Neuron (in vitro differentiated cells): ENCODE results near the gene PISD.
A peak's percentile ranks its signal among the peaks of the same experiment; 100 is the strongest.

Experiments used
- H2AFZ ChIP-seq: one replicate; pipeline ENCODE4 v1.6.1; 2013; ENCODE audit warnings: low read depth, mild to moderate bottlenecking, inconsistent platforms, low read length, moderate library complexity
- H3K27me3 ChIP-seq: one replicate; pipeline ENCODE4 v1.6.1; 2013; ENCODE audit warnings: low read length; ENCODE audit not compliant: insufficient read depth
- H3K36me3 ChIP-seq: one replicate; pipeline ENCODE4 v1.6.1; 2013; ENCODE audit warnings: low read length; ENCODE audit not compliant: insufficient read depth
- H3K4me1 ChIP-seq: one replicate; pipeline ENCODE4 v1.6.1; 2013; ENCODE audit warnings: low read length; ENCODE audit not compliant: insufficient read depth
- H3K4me3 ChIP-seq: 2 replicates; pipeline ENCODE4 v1.5.1; 2013; ENCODE audit warnings: mild to moderate bottlenecking, low read length, moderate library complexity
- H3K9me3 ChIP-seq: one replicate; pipeline ENCODE4 v1.6.1; 2013; ENCODE audit warnings: low read length

The PISD gene

DNA sequence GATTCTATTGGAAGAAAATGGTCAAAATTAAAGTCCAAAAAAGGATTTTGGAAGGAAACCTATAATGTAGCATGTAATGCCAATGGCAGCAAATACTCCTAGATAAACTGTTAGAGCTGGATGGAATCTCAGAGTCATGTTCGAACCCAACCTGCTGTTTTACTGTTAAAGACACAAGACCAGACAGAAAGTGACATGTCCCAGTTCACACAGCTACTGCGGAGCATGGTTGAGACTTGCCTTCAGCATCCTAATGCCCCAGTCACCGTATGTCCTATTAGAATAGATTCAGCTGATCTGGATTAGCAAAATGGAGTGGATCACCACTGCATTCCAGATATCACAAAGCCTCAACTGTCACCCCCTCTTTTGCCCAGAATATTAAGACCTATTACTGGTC, 14.9 kb downstream of the PISD start:
- Histone ChIP-seq H3K27me3 (no peaks in the 10 kb centered on the region), H3K36me3 (peaks cover 38% of the 10 kb centered on the region), H3K4me1 (no peaks in the 10 kb centered on the region), H3K9me3 (no peaks in the 10 kb centered on the region), H2AFZ (no peak overlapping the region), H3K4me3 (no peak overlapping the region)

DNA sequence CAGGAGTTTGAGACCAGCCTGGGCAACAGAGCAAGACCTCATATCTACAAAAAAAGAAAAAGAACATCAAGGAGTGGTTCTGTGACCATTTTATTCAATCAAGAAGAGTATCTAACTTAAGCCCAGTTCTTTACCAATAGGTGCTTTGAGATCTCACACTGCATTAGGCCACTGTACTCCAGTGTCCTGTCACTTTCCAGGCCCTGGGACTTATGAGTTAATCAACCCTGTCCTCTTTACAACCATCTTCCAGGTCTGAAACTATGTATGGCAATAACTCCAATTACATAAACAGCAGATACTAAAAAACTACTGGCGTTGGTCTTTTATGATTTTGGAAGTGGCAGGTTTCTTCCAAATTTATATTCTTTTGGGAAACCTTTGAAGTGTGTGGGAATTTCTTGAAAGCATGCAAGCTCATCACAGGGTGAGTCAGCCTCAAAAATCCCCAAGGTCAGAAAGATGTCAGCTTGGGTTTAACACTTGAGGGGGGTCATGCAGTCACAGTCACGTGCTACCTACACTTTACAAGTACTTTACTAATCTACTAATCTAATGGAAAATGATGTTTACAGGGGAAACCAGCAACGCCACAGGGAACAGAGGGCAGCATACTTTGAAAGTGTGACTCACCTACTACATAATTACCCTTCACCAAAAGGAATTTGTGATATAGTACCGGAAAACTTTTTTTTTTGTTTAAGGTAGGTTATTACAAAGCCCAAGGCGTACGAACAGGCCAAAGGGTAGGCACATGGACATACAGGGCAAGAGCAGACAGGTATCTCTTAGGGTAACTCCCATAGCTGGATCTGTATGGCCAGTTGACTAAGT, 15.6 kb downstream of the PISD start:
- Histone ChIP-seq H3K9me3 (no peaks in the 10 kb centered on the region), H3K4me1 (no peaks in the 10 kb centered on the region), H2AFZ (no peak overlapping the region), H3K27me3 (no peaks in the 10 kb centered on the region), H3K36me3 (peaks cover 38% of the 10 kb centered on the region), H3K4me3 (no peak overlapping the region)

DNA sequence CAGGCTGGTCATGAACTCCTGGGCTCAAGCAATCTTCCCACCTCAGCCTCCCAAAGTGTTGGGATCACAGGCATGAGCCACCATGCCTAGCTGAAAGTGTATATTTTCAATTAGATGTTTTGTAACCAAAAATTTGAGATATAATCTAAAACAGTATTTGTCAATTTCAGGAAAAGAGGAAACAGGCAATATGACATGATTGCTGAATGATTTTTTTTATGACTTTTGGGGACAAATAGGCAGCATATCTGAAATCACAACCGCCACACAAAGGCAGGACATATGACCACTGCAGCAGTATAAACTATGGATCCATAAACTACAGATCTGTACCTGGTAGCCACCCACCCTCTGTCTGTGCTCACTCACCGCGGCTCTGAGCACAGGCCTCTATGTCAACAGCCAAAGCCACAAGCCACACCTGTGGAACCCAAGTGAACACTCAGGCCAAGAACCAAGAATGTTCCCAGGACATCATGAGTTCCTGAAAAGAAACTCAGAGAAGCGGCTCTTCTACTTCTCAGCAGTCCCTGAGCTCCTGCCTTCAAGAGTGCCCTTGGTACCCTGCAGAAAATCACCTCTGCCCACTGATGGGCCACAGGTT, 22.5 kb downstream of the PISD start:
- Histone ChIP-seq H3K4me3 (no peak overlapping the region), H3K9me3 (no peaks in the 10 kb centered on the region), H3K27me3 (no peaks in the 10 kb centered on the region), H3K36me3 (peaks cover 6% of the 10 kb centered on the region), H3K4me1 (no peaks in the 10 kb centered on the region), H2AFZ (no peak overlapping the region)

DNA sequence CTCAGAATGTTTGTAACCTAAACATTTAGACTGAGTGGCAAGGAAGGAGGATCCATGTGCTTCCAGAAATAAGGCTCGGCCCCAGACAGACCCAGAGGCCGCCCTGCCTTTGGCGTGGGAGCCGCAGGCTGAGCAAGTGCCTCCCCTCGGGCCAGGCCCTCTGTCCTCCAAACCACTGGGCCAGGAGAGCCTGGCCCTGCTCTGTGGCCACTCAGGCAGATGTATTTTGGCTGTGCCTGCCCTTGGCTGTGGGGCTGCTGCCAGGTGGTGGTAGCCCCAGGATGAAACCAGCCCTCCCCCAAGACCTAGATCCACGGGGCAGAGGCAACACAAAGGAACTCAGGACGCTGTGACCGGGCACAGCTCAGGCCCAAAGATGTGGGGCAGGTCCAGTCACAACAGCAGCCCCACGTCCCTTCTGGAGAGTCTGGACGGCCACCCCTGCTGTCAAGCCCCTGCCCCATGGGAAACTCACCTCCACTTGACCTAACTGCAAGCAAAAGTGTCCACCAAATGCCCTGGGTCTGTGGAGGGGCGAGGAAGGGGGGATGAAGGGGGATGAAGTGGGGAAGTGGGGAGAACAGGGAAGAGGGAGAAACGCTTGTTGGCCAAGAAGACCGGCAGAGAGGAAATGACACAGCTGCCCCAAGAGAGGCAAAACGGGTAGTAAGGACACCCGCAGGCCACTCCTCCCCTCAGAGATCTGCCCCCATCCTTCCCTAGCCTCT, 24.0 kb downstream of the PISD start:
- Histone ChIP-seq H3K9me3 (no peaks in the 10 kb centered on the region), H3K4me3 (no peak overlapping the region), H3K4me1 (no peaks in the 10 kb centered on the region), H3K36me3 (no peaks in the 10 kb centered on the region), H3K27me3 (no peaks in the 10 kb centered on the region), H2AFZ (no peak overlapping the region)

DNA sequence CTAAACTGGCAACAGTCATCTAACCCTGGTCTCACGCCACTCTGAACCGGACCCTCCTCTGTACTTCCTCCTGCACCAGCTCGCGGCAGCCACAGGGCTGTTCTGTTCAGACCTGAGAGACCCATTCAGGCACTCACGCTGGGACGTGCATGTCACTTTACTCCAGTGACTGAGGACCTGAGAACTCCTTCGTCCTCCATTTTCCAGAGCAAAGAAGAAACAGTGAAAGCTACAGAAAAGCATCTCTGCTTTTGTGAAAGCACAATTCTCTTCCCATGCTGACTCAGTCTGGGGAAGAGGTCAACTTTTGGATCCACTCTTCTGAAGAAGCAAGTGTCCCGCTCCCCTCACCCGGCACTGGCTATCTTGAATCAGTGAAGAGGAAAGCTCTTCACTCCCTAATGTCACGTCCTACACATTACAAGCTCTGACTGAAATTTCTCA, 24.5 kb downstream of the PISD start:
- H3K27me3 ChIP-seq: no peaks in the 10 kb centered on the region
- H3K36me3 ChIP-seq: no peaks in the 10 kb centered on the region
- H3K9me3 ChIP-seq: no peaks in the 10 kb centered on the region
- H2AFZ ChIP-seq: no peak overlapping the region
- no peak overlapping the region for H3K4me3 ChIP-seq
- H3K4me1 ChIP-seq: no peaks in the 10 kb centered on the region

DNA sequence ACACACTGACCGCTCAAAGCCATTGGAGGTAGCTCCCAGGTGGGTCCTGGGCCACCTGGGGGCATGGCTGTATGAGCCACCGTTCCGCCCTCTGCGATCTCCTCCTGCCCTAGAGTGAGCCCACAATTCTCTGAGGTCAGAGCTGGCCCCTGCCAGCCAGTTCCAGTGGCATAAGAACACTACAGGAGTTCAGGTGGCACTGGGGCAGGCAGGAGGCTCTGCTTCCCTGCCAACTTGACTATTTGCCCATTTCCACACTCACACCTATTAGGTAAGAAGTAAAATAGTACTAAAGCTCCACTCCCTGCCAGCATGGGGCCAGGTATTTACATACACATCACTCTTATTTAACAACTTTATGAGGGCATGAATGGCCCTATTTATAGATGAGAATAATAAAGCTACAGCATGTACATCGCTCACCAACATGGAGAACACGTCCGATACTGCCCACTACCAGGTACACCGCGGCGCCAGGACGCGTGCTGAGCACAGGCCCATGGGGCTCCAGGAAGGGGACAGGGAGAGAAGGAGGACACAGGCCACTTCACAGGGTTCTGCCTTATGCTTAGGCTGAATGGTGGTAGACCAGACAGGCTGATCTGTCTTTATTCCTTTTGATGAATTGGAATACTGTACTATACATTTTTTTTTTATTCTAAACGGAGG, 26.2 kb downstream of the PISD start:
- Histone ChIP-seq H3K27me3 (no peaks in the 10 kb centered on the region), H3K4me1 (peaks cover 8% of the 10 kb centered on the region), H3K4me3 (no peak overlapping the region), H3K9me3 (no peaks in the 10 kb centered on the region), H3K36me3 (no peaks in the 10 kb centered on the region), H2AFZ (no peak overlapping the region)

DNA sequence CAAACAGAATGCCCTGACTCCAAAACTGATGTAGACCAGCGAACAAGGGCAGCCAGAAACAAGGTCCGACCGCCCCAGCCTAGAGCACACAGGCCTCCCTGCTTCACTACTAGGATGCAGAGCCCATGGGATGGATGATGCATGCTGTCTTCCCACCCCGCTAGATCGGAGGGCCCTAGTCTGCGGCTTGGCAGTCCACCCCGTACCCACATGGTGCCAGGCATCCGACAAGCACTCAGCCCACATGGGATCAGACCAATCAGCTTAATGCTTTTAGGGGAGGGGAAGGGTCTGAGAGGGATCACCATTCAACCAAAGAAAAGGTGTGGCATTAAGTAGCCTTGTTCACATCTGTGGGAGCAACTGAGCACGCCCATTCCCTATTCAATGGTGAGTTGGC, 30.6 kb downstream of the PISD start:
- no peaks in the 10 kb centered on the region for H3K36me3 ChIP-seq
- peak overlapping the region; percentile 66 for H3K4me3 ChIP-seq
- no peaks in the 10 kb centered on the region for H3K27me3 ChIP-seq
- peaks cover 17% of the 10 kb centered on the region for H3K4me1 ChIP-seq
- no peaks in the 10 kb centered on the region for H3K9me3 ChIP-seq
- no peak overlapping the region for H2AFZ ChIP-seq

DNA sequence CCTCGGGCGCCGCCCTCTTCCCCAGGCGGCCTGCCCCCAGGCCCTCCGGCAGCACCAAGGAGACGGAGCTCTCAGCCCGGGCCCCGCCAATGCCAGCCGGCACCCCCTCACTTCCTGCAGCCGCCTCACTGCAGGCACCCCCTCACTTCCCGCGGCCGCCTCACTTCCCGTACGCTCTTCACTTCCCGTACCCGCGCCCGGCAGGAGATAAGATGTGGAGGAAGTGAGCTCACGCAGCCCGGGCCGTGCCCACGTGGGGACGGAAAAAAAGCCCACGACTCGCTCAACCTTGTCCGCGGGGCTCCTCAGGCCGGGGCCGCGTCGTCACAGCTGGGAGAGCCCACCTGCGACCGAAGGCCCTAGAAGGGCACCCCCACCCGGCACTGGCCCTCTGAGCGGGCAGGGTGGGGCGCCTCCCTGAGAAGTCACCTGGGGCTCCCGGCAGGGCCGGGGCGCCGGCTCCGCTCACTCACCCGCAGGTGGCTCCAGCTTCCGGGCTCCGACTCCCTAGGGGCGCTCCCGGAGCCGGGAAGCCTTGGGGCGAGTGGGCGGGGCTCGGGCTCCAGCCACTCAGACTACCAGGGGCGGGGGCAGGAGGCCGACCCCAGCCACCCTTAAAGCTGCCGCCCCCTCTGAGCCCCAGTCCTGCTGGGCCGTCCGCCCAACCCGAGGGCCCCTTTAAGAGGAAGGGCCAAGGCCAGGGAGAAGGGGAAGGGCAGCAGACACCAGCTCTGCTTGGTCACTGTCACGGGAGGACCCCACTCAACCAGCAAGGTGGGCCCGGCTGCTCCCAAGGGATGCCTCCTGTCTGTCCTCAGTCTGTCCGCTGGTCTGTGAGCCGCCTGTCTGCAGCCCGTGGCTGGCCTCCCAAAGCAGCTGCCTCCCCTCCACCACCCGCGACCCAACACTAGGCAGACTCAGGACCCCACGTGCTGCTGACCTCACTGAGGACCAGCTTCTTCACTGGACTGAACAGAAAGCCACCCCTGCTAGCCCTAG, 31.4 kb downstream of the PISD start:
- H2AFZ ChIP-seq: no peak overlapping the region
- H3K4me3 ChIP-seq: peak overlapping the region; percentile 66
- peaks cover 17% of the 10 kb centered on the region for H3K4me1 ChIP-seq
- peaks cover 2% of the 10 kb centered on the region for H3K36me3 ChIP-seq
- H3K27me3 ChIP-seq: no peaks in the 10 kb centered on the region
- no peaks in the 10 kb centered on the region for H3K9me3 ChIP-seq

DNA sequence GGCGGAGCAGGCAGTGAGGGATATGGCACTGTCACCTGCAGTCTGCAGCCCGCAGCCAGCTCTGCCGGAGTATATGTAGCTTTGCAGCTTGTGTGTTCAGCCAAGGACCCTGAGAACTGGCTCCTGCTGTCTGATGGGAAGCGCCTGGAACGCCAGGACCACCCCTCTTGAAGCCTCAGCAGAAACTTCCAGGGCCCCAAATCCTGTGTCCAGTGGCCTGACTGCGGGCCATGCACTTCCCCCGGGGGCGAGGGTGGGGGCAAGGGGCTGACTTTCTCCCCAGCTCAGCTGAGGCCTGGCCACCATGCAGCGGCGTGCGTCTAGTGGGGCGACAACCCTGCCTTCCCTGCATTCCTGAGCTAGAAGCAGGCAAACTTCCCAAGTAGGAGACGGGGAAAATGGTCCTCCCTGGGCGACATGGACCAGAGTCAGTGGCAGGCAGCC, 32.3 kb downstream of the PISD start:
- H3K4me1 ChIP-seq: peaks cover 17% of the 10 kb centered on the region
- peaks cover 2% of the 10 kb centered on the region for H3K36me3 ChIP-seq
- no peak overlapping the region for H2AFZ ChIP-seq
- H3K27me3 ChIP-seq: no peaks in the 10 kb centered on the region
- peak overlapping the region; percentile 66 for H3K4me3 ChIP-seq
- no peaks in the 10 kb centered on the region for H3K9me3 ChIP-seq

DNA sequence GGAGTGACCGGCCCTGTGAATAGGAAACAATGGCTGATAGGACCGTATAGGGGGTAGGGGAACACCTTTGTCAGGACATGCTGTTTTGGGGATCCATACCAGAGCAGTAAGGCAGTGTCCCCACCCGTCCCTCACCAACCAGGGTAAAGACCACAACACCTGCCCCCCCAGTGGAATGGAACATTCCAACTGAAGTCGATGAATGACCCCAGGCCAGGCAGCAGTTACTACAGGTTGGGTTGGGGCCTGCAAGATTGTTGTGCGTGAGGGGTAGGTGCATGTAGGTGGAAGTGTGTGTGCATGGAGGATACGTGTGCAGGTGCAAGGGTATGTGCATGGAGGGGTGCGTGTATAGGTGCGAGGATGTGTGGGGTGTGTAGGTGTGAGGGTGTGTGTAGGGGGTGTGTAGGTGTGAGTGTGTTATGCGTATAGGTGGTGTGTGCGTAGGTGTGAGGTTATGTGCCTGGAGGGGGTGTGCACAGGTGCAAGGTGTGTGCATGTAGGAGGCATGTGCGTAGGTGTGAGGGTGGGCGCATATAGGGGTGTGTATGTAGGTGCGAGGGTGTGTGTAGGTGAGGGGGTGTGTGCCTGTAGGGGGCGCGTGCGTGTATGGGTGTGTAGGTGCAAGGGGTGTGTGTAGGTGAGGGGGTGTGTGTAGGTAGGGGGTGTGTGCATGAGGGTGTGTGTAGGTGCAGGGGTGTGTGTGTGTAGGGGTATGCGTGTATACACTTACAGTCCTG, 32.9 kb downstream of the PISD start:
- Histone ChIP-seq H2AFZ (no peak overlapping the region), H3K27me3 (no peaks in the 10 kb centered on the region), H3K4me3 (no peak overlapping the region), H3K36me3 (peaks cover 2% of the 10 kb centered on the region), H3K4me1 (peaks cover 18% of the 10 kb centered on the region), H3K9me3 (no peaks in the 10 kb centered on the region)

DNA sequence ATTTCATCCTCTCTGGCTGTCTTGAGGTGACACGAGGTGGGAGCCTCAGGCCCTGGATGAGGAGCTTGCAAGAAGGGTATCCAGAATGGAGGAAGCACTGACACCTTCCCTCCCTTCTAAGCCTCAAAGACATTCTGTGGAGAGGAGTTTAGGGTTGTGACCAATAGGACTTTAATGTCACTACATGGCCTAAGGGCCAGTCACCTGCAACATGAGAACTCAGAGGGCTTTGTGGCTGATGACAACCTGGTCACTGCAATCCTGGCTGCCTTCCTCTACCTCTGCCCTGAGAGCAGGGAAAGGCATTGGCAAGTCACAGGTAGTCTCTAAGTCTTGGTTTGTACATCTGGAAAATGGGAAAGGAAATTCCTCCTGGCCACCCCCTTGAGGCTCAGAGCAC, 33.7 kb downstream of the PISD start:
- Histone ChIP-seq H3K27me3 (no peaks in the 10 kb centered on the region), H3K4me1 (peaks cover 20% of the 10 kb centered on the region), H3K4me3 (no peak overlapping the region), H3K9me3 (no peaks in the 10 kb centered on the region), H3K36me3 (peaks cover 2% of the 10 kb centered on the region), H2AFZ (no peak overlapping the region)
